Measurements from ENCODE around the gene PVALB. TPM values are rescaled to one million over a fixed set of nuclear protein-coding genes. Genes with fewer than 3 reads are reported as not detected.

PVALB gene
- total RNA-seq, 1 donor from 2014 or later: not detected

DNA sequence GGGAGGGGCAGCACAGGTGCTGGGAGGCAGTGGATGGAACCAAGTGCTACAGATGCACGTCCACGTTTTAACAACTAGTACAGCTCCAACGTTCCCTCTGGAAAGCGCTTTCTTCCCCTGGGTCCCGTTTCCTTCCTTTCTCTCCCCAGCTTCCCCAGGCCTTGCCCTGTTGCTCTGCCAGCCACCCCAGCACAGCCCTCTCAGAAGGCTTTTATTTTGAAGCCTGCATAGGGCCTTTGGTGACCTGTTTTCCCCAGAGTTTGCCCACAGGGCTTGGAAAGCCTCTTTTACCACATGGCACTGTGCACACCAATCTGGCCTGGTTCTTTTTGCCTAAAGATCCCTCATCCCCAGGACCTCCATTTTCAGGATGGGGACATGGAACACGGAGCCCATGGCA is 30.1 kb upstream of the PVALB start:
- DNase-seq (ENCODE audit: low spot score): no peak
- Mint-ChIP-seq H3K9me3 (ENCODE audit: unreplicated experiment) (no peaks in the 10 kb centered on the region), H3K4me3 (ENCODE audit: unreplicated experiment) (no peak overlapping the region), H3K36me3 (ENCODE audit: low read depth, unreplicated experiment) (no peaks in the 10 kb centered on the region), H3K27me3 (ENCODE audit: unreplicated experiment) (peaks cover 1% of the 10 kb centered on the region), H3K27ac (ENCODE audit: unreplicated experiment) (no peak overlapping the region), H3K4me1 (ENCODE audit: unreplicated experiment) (no peaks in the 10 kb centered on the region)
- TF ChIP-seq, protein P1, sequence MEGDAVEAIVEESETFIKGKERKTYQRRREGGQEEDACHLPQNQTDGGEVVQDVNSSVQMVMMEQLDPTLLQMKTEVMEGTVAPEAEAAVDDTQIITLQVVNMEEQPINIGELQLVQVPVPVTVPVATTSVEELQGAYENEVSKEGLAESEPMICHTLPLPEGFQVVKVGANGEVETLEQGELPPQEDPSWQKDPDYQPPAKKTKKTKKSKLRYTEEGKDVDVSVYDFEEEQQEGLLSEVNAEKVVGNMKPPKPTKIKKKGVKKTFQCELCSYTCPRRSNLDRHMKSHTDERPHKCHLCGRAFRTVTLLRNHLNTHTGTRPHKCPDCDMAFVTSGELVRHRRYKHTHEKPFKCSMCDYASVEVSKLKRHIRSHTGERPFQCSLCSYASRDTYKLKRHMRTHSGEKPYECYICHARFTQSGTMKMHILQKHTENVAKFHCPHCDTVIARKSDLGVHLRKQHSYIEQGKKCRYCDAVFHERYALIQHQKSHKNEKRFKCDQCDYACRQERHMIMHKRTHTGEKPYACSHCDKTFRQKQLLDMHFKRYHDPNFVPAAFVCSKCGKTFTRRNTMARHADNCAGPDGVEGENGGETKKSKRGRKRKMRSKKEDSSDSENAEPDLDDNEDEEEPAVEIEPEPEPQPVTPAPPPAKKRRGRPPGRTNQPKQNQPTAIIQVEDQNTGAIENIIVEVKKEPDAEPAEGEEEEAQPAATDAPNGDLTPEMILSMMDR (IDR thresholded peaks at IDR 0.05; ENCODE audit: unreplicated experiment): no peak

DNA sequence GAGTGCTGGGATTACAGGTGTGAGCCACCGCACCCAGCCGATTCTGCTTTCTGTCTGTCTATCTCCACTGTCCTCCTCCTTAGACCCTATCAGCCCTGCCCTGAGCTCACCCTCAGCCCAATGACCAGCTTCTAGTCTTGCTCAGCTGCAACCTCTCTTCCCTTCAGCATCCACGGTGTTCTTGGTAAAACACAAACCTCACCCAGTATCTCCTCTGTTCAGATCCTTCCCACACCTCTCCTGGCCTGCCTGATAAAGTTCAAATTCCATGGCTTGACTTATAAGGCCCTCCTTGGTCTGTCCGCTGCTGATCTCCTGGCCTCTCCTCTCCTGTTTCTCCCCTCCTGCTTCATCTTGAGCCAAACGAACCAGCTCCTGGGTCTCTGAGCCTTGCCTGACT is 29.4 kb upstream of the PVALB start:
- Mint-ChIP-seq H3K27me3 (ENCODE audit: unreplicated experiment) (peaks cover 1% of the 10 kb centered on the region), H3K9me3 (ENCODE audit: unreplicated experiment) (no peaks in the 10 kb centered on the region), H3K4me3 (ENCODE audit: unreplicated experiment) (no peak overlapping the region), H3K36me3 (ENCODE audit: low read depth, unreplicated experiment) (no peaks in the 10 kb centered on the region), H3K27ac (ENCODE audit: unreplicated experiment) (no peak overlapping the region), H3K4me1 (ENCODE audit: unreplicated experiment) (no peaks in the 10 kb centered on the region)
- TF ChIP-seq, protein P1 (IDR thresholded peaks at IDR 0.05; ENCODE audit: unreplicated experiment): no peak
- DNase-seq (ENCODE audit: low spot score): no peak

DNA sequence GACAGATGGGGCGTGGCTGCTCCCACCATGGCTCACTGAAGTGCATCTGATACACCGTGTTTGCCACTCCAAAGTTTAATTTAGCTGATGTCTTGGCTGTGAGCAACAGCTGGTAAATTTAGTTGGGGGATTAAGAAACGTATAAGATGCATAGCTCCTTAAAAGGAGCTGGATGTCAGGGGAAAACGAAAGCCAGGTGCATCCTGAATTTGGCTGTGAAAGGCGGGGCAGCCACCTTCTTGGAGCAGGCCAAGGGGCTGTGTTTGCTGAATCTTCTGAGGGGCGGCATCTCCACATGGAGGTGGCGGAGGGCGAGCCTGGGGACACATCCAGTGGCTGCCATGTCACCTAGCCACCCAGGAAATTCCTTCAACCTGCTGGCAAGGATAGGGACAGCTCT is 23.3 kb upstream of the PVALB start:
- H3K4me3 Mint-ChIP-seq (ENCODE audit: unreplicated experiment): no peak overlapping the region
- H3K4me1 Mint-ChIP-seq (ENCODE audit: unreplicated experiment): no peaks in the 10 kb centered on the region
- no peak overlapping the region for H3K27ac Mint-ChIP-seq (ENCODE audit: unreplicated experiment)
- H3K27me3 Mint-ChIP-seq (ENCODE audit: unreplicated experiment): peaks cover 3% of the 10 kb centered on the region
- no peaks in the 10 kb centered on the region for H3K9me3 Mint-ChIP-seq (ENCODE audit: unreplicated experiment)
- H3K36me3 Mint-ChIP-seq (ENCODE audit: low read depth, unreplicated experiment): peaks cover 3% of the 10 kb centered on the region
- TF ChIP-seq, protein P1 (IDR thresholded peaks at IDR 0.05; ENCODE audit: unreplicated experiment): no peak
- DNase-seq (ENCODE audit: low spot score): no peak

DNA sequence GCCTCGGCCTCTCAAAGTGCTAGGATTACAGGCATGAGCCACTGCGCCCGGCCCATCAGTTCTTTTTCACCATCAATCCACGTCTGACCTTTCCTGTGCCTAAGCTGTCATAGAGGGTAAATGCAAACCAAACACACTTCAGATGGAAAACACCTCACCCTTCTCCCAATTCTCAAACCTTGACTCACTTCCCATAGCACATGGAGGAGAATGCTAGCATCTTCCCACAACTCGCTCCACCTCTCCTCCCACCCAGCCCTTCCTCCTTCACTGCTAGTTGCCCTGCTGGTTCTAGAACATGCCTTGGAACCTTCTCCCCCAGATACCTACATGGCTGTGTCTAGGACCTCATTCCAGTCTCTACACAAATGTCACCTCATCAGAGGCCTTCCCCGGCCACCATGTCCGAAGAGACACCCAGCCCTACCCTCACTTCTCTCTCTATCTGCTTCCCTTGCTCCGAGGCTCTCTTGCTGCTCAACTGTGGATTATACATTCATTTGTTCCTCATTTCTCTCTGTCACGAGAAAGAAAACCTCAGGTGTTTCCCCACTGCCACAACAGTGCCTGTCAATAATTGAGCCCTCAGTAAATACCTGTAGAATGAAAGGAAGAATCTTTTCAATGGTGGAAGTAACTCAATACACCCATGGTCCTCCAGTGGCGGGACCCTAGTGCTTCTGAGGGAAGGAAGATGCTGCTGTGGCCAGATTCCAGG is 22.7 kb upstream of the PVALB start:
- no peaks in the 10 kb centered on the region for H3K4me1 Mint-ChIP-seq (ENCODE audit: unreplicated experiment)
- H3K36me3 Mint-ChIP-seq (ENCODE audit: low read depth, unreplicated experiment): peaks cover 3% of the 10 kb centered on the region
- H3K27me3 Mint-ChIP-seq (ENCODE audit: unreplicated experiment): peaks cover 3% of the 10 kb centered on the region
- no peak overlapping the region for H3K27ac Mint-ChIP-seq (ENCODE audit: unreplicated experiment)
- no peak overlapping the region for H3K4me3 Mint-ChIP-seq (ENCODE audit: unreplicated experiment)
- no peak for DNase-seq (ENCODE audit: low spot score)
- TF ChIP-seq, protein P1 (IDR thresholded peaks at IDR 0.05; ENCODE audit: unreplicated experiment): no peak
- H3K9me3 Mint-ChIP-seq (ENCODE audit: unreplicated experiment): no peaks in the 10 kb centered on the region

DNA sequence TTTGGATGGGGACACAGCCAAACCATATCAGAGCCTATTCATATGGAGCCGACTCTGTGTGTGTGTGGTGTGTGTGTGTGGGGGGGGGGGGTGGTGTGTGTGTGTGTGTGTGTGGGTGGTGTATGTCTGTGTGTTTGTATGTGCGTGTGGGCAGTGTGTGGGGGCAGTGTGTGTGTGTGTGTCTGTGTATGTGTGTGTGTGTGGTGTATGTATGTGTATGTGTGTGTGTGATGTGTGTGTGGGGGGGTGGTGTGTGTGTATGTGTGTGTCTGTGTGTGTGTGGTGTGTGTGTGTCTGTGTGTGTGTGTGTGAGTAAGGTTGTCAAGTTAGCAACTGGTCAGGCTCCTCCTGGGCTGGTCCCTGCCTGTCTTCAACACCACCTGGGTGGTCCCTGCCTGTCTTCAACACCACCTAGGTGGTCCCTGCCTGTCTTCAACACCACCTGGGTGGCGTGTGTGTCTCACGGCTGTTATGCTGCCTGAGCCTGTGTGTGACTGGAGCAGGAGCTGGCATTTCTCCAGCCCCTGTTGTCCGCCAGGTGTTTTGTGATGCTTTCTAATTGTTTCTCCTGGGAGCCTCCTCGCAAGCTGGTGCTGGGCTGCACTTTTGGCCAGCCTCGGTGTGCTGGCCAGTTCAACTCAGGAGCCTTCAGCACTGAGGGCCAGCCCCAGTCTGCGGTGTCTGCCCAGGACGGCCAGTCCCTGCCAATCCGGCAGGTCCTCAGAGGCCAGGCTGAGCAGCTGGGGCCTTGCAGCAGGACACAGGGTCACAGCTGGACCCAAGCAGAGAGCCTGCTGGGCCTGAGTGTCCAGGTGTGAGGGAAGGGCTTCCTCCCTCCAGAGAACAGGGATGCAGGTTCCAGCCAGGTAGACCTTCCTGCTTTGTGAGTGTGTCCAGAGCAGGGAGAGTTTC is 21.5 kb upstream of the PVALB start:
- H3K9me3 Mint-ChIP-seq (ENCODE audit: unreplicated experiment): no peaks in the 10 kb centered on the region
- no peak overlapping the region for H3K4me3 Mint-ChIP-seq (ENCODE audit: unreplicated experiment)
- no peak for DNase-seq (ENCODE audit: low spot score)
- H3K27ac Mint-ChIP-seq (ENCODE audit: unreplicated experiment): no peak overlapping the region
- H3K36me3 Mint-ChIP-seq (ENCODE audit: low read depth, unreplicated experiment): peaks cover 3% of the 10 kb centered on the region
- H3K27me3 Mint-ChIP-seq (ENCODE audit: unreplicated experiment): peaks cover 3% of the 10 kb centered on the region
- no peaks in the 10 kb centered on the region for H3K4me1 Mint-ChIP-seq (ENCODE audit: unreplicated experiment)
- TF ChIP-seq, protein P1 (IDR thresholded peaks at IDR 0.05; ENCODE audit: unreplicated experiment): no peak

Data from endothelial cell (in vitro differentiated cells).